ENCODE data around the gene EARS2. TPM values are rescaled to one million over a fixed set of nuclear protein-coding genes. Genes with fewer than 3 reads are reported as not detected.

EARS2 gene
- total RNA-seq, 1 experiment from 2014 or later: 50.1 TPM

DNA sequence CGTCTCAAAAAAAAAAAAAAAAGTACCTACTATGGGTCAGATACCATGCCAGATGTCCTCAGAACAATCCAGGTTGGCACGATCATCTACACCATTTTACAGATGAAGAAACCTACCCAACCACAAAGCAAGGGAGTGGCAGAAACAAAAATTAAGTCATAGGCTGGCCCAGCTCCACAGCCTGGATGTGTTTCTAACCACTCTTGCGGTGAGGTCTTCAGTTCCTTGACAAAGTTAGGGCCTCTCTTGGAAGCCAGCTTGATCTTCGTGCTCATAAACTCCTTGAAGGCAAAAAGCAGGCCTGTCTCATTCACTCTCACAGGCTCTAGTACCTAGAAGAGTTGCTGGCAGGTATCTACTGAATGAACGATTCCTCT lies 53.1 kb downstream of the EARS2 start:
- Mint-ChIP-seq H3K27ac (no peak overlapping the region), H3K4me1 (peaks cover 74 to 76% of the 10 kb centered on the region in 2 experiments)
- H4K20me1 ChIP-seq (ENCODE audit: control insufficient read depth, insufficient read depth, insufficient read length): no peaks in the 10 kb centered on the region

More for the DNA sequence above, 53.1 kb downstream of the EARS2 start:
- peaks cover 2% of the 10 kb centered on the region; the same call in 1 of the 2 replicates for H3K4me1 ChIP-seq (ENCODE audit: insufficient read depth, low read length)
- no peak overlapping the region for H3T11ph ChIP-seq (ENCODE audit: low read length)
- no peak overlapping the region for H3K27ac ChIP-seq (ENCODE audit: insufficient read length, low read depth, low read length)
- H2BK12ac ChIP-seq (ENCODE audit: insufficient read length, low read depth, low read length): no peak overlapping the region
- H3K4me3 Mint-ChIP-seq: no peak overlapping the region
- H4K5ac ChIP-seq (ENCODE audit: insufficient read length, low read depth, low read length): no peak overlapping the region
- H3K27me3 ChIP-seq (ENCODE audit: insufficient read depth, low read length): no peaks in the 10 kb centered on the region
- H4K91ac ChIP-seq (ENCODE audit: insufficient read length, low read depth, low read length): no peak overlapping the region
- H2BK15ac ChIP-seq (ENCODE audit: low read depth, low read length): no peak overlapping the region
- WGBS (ENCODE audit: extremely low coverage, insufficient read length, low lambda C conversion rate): no CpG with 5 or more reads among the region's 5 CpGs
- peaks cover 11 to 40% (median 35%) of the 10 kb centered on the region in 3 experiments; a peak in 6 of 7 replicates for H3K36me3 Mint-ChIP-seq (ENCODE audit: insufficient read depth in 1 of 3, low read depth in 3 of 3)
- no peak overlapping the region for H2AFZ ChIP-seq (ENCODE audit: low read length)
- H3K14ac ChIP-seq (ENCODE audit: insufficient read depth, low read length): no peak overlapping the region
- H3K9ac ChIP-seq (ENCODE audit: extremely low read depth, insufficient read length, low read length): no peak overlapping the region
- peaks cover 6% of the 10 kb centered on the region for H3K23me2 ChIP-seq (ENCODE audit: insufficient read length, low read depth, low read length, poor library complexity, severe bottlenecking)
- no peak for DNase-seq
- H3K9me3 ChIP-seq (ENCODE audit: control insufficient read depth, low read depth, low read length): no peaks in the 10 kb centered on the region
- peaks cover 46% of the 10 kb centered on the region; the same call in 1 of the 2 replicates for H3K79me2 ChIP-seq (ENCODE audit: insufficient read depth, low read length)
- H3K9me3 Mint-ChIP-seq: peaks cover 0 to 7% of the 10 kb centered on the region in 2 experiments; a peak in 1 of 5 replicates
- H2BK20ac ChIP-seq (ENCODE audit: low read depth, low read length, poor library complexity, severe bottlenecking): no peak overlapping the region
- TF ChIP-seq, protein P1, sequence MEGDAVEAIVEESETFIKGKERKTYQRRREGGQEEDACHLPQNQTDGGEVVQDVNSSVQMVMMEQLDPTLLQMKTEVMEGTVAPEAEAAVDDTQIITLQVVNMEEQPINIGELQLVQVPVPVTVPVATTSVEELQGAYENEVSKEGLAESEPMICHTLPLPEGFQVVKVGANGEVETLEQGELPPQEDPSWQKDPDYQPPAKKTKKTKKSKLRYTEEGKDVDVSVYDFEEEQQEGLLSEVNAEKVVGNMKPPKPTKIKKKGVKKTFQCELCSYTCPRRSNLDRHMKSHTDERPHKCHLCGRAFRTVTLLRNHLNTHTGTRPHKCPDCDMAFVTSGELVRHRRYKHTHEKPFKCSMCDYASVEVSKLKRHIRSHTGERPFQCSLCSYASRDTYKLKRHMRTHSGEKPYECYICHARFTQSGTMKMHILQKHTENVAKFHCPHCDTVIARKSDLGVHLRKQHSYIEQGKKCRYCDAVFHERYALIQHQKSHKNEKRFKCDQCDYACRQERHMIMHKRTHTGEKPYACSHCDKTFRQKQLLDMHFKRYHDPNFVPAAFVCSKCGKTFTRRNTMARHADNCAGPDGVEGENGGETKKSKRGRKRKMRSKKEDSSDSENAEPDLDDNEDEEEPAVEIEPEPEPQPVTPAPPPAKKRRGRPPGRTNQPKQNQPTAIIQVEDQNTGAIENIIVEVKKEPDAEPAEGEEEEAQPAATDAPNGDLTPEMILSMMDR (conservative IDR thresholded peaks at IDR 0.05): no peak
- no peak overlapping the region for H3K23ac ChIP-seq (ENCODE audit: insufficient read length, low read depth, low read length)
- no peak overlapping the region for H2BK120ac ChIP-seq (ENCODE audit: low read depth, low read length, poor library complexity, severe bottlenecking)
- H4K8ac ChIP-seq (replicated peaks; ENCODE audit: insufficient read length, low read depth, low read length): no peak overlapping the region
- H3K56ac ChIP-seq (ENCODE audit: insufficient read length, low read depth, low read length): no peak overlapping the region
- H3K27me3 Mint-ChIP-seq (ENCODE audit: low read depth): no peaks in the 10 kb centered on the region
- H3K79me1 ChIP-seq (ENCODE audit: insufficient read depth, low read depth, low read length, poor library complexity, severe bottlenecking): peaks cover 15% of the 10 kb centered on the region
- no peak overlapping the region for H3K4me2 ChIP-seq (ENCODE audit: insufficient read depth, insufficient read length, low read length)
- no peak overlapping the region for H2AK5ac ChIP-seq (ENCODE audit: insufficient read length, low read length)
- H2BK5ac ChIP-seq (ENCODE audit: insufficient read length, low read length): no peak overlapping the region
- no peak overlapping the region for H3K18ac ChIP-seq (ENCODE audit: insufficient read length, low read depth, low read length)
- H3K4ac ChIP-seq (ENCODE audit: low read depth, low read length): no peak overlapping the region

Measured in H9 (cell line).